Amniotic stem cell (primary cell): ENCODE data around the gene IFITM5.
"Not testable (repeated sequence)": the region's sequence is repeated elsewhere in the genome, so short reads cannot be mapped to it uniquely, and the experiment has no call there.

Source experiments
- DNase-seq: peaks from one replicate; lab custom pipeline; 2025; lab: John Stamatoyannopoulos, UW

IFITM5 gene

GRCh38 chr11:299081-299891, at the start of gene IFITM5:
IFITM5 (minus strand) TSS chr11:299526; CDS start chr11:299490, 36 bp downstream.
- no peak for DNase-seq

GRCh38 chr11:346529-346928, 47.2 kb upstream of the IFITM5 start:
- no peak for DNase-seq

- DNase-seq = no peak
These were observed 45.7 kb upstream of the IFITM5 start for GRCh38 chr11:344836-345578.

GRCh38 chr11:342328-342727, 43.0 kb upstream of the IFITM5 start:
- no peak for DNase-seq

GRCh38 chr11:340539-341512, 41.5 kb upstream of the IFITM5 start:
- no peak for DNase-seq

GRCh38 chr11:339963-340362, 40.6 kb upstream of the IFITM5 start:
- no peak for DNase-seq

GRCh38 chr11:337711-338110, 38.4 kb upstream of the IFITM5 start:
- no peak for DNase-seq

- DNase-seq = no peak
These were observed 37.4 kb upstream of the IFITM5 start for GRCh38 chr11:336659-337198.

- DNase-seq = no peak
These were observed 36.7 kb upstream of the IFITM5 start for GRCh38 chr11:335779-336658.

GRCh38 chr11:334264-334994, 35.1 kb upstream of the IFITM5 start:
- no peak for DNase-seq

GRCh38 chr11:333616-334263, 34.4 kb upstream of the IFITM5 start:
- DNase-seq = not testable (repeated sequence)

- no peak for DNase-seq
These were observed 33.5 kb upstream of the IFITM5 start for GRCh38 chr11:332651-333480.

GRCh38 chr11:331358-332060, 32.2 kb upstream of the IFITM5 start:
- no peak for DNase-seq

GRCh38 chr11:330694-331357, 31.5 kb upstream of the IFITM5 start:
- DNase-seq = no peak

GRCh38 chr11:330307-330693, 31.0 kb upstream of the IFITM5 start:
- no peak for DNase-seq

- DNase-seq = no peak
These were observed 30.5 kb upstream of the IFITM5 start for GRCh38 chr11:329886-330253.

- not testable (repeated sequence) for DNase-seq
These were observed 29.3 kb upstream of the IFITM5 start for GRCh38 chr11:328516-329100.
